NCI-H2107 treated with DMSO at 0.1 percent for 48 hours (cell line): ENCODE results near the gene KRT1.
A peak's percentile ranks its signal among the peaks of the same experiment; 100 is the strongest.

Experiments used
- DNase-seq: peaks from one replicate; lab custom pipeline; 2025; ENCODE audit not compliant: unreplicated experiment; lab: John Stamatoyannopoulos, UW

The KRT1 gene

GRCh38 chr12:52641468-52641867, 38.7 kb downstream of the KRT1 start:
- no peak for DNase-seq

- DNase-seq, result no peak
Observed at GRCh38 chr12:52637299-52637698, 42.9 kb downstream of the KRT1 start.

GRCh38 chr12:52636592-52637258, 43.5 kb downstream of the KRT1 start:
- no peak for DNase-seq

- no peak for DNase-seq
Observed at GRCh38 chr12:52636189-52636588, 44.0 kb downstream of the KRT1 start.

- peak; percentile 15 for DNase-seq
Observed at GRCh38 chr12:52634266-52635056, 45.7 kb downstream of the KRT1 start.

GRCh38 chr12:52633383-52633782, 46.8 kb downstream of the KRT1 start:
- no peak for DNase-seq

GRCh38 chr12:52632656-52633055, 47.6 kb downstream of the KRT1 start:
- DNase-seq, result no peak

- no peak for DNase-seq
Observed at GRCh38 chr12:52631676-52632459, 48.3 kb downstream of the KRT1 start.

GRCh38 chr12:52631264-52631663, 48.9 kb downstream of the KRT1 start:
- no peak for DNase-seq

GRCh38 chr12:52630599-52631200, 49.5 kb downstream of the KRT1 start:
- no peak for DNase-seq

- no peak for DNase-seq
Observed at GRCh38 chr12:52630008-52630500, 50.2 kb downstream of the KRT1 start.

- DNase-seq, result no peak
Observed at GRCh38 chr12:52629281-52630007, 50.8 kb downstream of the KRT1 start.

- DNase-seq, result no peak
Observed at GRCh38 chr12:52628841-52629240, 51.4 kb downstream of the KRT1 start.

GRCh38 chr12:52628111-52628507, 52.1 kb downstream of the KRT1 start:
- no peak for DNase-seq

- DNase-seq, result no peak
Observed at GRCh38 chr12:52627395-52628110, 52.7 kb downstream of the KRT1 start.
